GM12892 (cell line): ENCODE measurements around the gene PPID.
"Not testable (repeated sequence)": the region's sequence is repeated elsewhere in the genome, so short reads cannot be mapped to it uniquely, and the experiment has no call there.

Experiments
- POLR2A ChIP-seq: IDR thresholded peaks from 2 replicates; pipeline ENCODE4 v1.6.1; 2011; ENCODE audit warnings: low read depth, low read length, control low read depth
- POLR2AphosphoS5 ChIP-seq: IDR thresholded peaks from 2 replicates; pipeline ENCODE4 v1.6.1; 2011; ENCODE audit warnings: low read depth, low read length, control low read depth

- TF ChIP-seq POLR2AphosphoS5, POLR2A: not testable (repeated sequence)
These were observed 23.3 kb upstream of the PPID start for GRCh38 chr4:158746537-158746936.
